Stimulated activated CD4-positive, alpha-beta T cell treated with anti-CD3 and anti-CD28 coated beads, Interleukin-1b, Interleukin-23, amount 100 ng/mL, for 1 hour (primary cell): ENCODE data around the gene NABP1.
"Not testable (repeated sequence)": the region's sequence is repeated elsewhere in the genome, so short reads cannot be mapped to it uniquely, and the experiment has no call there.

Experiments used
- DNase-seq, 2 donors: peaks; one replicate each; pipeline ENCODE4 v3.0.0-alpha.2; 2020; ENCODE audit warnings: low read depth in 2 of 2

Gene NABP1, protein sequence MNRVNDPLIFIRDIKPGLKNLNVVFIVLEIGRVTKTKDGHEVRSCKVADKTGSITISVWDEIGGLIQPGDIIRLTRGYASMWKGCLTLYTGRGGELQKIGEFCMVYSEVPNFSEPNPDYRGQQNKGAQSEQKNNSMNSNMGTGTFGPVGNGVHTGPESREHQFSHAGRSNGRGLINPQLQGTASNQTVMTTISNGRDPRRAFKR

DNA sequence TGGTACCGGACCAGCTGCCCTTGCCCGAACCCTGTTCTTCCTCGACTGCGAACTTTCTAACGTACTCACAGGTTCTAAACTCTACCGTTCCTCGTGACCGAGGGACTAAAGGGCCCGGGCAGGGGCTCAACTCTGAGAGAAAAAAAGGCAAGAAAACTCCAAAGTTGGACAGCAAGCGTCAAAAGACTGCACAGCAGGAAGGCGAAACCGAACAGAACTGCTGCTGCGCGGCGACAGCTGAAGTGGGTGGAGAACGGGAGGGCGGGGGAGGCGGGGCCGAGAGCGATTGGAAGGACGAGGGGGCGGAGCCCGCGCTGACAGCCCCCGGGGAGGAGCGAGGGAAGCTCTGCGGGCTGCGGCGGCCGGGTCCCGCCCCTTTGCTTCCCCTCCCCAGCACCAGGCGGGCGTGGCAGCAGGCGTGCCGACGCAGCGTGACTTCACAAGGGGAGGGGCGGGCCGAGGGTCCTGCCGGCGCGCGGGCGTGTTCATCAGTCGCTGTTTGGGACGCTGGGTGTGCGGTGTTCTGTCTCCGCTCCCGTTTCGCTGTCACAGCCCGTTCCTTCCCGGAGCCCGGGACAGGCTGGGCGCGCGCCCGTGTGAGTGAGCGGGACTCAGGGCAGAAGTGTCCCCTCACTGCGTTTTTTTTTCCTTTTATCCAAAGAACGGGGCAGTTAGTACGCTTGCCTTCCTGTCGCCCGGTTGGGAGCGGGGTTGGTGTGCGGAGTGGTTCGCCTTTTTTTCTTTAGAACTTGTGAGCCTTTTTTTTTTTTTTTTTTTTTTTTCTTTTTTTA lies at the start of gene NABP1:
Gene NABP1 (plus strand): TSS at position 491 of the 791 bp plus-strand sequence. CDS start 479 bp downstream, outside the sequence.
- peak; percentile 98 for DNase-seq

DNA sequence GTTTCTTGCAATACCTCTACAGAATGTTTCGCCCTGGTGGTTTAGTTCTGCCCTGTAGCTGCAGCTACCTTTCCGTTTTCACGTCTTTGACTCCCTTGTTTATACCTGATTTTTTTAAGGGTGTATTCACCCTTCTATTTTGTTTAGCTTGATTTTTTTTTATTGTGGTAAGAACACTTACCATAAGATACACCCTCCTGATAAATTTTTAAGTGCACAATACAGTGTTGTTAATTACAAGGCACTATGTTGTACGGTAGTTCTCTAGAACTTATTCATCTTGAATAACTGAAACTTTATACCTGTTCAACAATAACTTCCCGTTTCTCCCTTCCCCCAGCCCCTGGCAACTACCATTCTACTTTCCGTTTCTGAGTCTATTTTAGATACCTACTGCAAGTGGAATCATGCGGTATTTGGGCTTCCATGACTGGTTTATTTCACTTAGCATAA lies 48.9 kb upstream of the NABP1 start:
- DNase-seq = no peak

GRCh38 chr2:191629976-191630712 lies 47.8 kb upstream of the NABP1 start:
- DNase-seq = no peak

DNA sequence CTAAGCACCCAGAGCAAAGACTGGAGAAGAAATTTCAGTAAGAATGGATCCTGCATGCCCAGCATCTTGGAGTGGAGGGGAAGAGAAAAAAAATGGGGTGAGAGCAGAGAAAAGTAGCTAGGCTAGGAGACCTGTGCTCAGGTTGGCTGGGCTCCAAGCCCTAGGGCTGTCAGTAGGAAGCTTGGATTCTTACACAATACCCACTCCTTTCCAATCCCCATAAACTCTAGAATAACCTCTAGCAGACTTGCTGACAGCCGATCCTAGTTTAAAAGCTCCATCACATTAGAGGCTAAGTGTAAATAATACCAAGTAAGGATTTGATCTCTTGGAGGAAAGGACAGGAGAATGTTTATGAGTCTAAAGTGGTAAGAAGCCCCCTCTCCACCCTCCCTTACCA lies 46.2 kb upstream of the NABP1 start:
- DNase-seq = no peak

- no peak for DNase-seq
Observed at GRCh38 chr2:191632426-191632825, 45.5 kb upstream of the NABP1 start.

GRCh38 chr2:191634791-191635190 lies 43.1 kb upstream of the NABP1 start:
- DNase-seq = no peak

GRCh38 chr2:191635333-191636234 lies 42.4 kb upstream of the NABP1 start:
- DNase-seq = no peak

GRCh38 chr2:191636235-191636543 lies 41.7 kb upstream of the NABP1 start:
- DNase-seq = no peak

DNA sequence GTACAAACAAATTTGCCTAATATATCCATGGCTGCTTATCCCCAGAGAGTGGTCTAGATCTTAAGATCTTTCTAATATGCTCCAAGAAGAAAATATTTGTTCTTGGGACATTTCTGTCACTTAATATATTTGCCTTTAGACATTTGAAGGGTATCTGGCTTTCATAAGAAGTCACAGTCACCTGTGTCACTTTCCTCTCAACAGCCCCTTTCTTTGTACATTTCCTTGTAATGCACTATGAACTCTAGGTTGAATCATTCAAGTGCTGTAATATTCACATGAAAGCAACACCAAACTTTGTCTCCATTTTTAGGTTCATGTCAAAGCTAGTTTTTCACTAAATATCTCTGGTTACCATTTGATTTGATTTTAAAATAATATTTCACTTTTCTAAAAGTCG lies 41.4 kb upstream of the NABP1 start:
- no peak for DNase-seq

DNA sequence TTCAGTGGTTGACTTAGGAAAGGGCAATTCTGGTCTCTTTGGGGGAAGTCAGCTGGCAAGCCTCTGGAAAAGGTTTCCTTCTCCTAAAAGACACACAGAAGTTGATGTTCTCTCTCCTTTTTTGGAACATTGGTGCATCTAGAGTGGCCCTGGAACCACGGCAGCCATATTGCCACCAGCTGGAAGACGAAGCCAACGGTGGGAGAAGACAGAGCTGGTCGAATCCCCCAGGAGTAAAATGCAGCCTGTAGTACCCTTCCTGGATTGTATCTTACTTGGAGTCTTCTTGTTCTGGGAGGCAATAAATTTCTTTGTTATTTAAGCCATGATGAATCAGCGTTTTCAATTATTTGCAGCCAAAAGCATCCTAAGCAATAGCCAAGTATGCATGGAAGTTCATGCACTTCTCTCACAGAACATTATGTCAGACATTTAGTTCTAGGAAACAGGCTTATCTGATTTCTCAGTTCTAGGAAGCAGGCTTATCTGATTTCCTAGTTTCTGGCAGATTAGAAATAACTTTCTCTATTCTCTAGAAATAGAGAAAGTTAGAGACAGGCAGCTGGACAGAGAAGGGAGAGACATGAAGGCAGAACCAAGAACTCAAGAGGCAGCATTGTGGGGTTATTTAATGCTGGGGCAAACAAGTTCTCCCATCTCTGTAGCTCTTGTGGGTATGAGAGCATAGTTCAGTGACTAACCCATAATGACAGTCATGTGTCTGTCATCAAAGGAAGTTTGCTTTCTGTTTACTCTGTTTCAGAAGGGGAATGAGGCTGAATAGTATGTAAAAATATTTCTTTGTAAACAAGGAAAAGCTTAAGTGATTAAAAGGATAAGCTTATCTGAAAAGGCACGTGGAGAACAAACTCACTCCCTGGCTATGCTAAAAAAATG lies 40.5 kb upstream of the NABP1 start:
- DNase-seq = no peak

DNA sequence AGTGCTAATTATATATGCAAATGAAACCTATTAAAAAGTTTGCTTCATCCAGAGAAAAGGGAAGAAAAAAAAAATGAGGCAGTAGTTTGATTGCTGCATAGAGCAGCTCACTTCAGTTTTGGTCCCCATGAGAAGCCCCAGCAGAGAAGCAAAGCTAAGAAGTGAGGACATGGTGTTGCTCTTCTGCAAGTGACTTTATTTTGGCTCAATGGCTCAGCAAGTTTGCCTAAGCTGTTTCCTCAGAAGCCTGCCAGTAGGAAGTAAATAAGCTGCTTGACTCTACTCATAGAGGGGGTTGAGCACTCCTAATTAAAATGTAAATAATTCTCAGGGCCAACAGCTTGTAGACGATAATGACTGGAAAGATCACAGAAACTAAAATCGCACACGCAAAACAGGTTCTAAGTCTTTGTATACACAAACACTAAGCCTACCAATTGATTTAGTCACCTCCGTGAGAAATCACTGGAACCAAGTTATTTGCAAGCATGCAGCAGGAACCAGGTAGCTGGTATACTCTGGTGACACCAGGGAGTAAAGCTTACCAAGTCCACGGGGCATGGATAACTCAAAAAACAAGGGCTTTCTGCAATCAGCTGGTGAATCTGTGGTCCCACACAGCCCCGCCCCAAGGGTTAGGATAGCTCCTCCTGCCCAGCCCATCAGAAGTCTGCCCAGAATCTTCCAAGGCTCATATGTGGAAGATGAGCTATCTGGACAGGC lies 39.7 kb upstream of the NABP1 start:
- no peak for DNase-seq

GRCh38 chr2:191638802-191639172 lies 39.1 kb upstream of the NABP1 start:
- DNase-seq = no peak

DNA sequence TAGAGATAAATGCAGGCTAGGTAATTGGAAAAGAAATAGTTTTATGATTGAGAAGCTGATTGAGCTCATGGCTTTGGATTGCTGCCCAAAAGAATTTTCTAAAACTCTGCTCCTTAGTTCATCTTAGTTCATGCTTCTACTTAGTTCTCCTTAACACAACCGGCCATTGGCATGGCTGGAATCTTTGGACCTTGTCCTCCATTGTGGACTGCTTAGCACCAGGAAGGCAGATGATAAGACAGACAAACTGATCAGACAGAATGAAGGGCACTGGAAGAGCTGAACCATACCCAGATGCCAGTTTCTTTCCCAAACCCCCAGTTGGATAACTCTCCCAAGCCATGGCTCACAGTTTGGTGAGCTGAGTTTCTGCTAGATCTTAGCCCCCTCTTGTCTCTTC lies 36.3 kb upstream of the NABP1 start:
- no peak for DNase-seq

GRCh38 chr2:191642541-191642940 lies 35.4 kb upstream of the NABP1 start:
- no peak for DNase-seq

GRCh38 chr2:191643429-191643828 lies 34.5 kb upstream of the NABP1 start:
- no peak for DNase-seq

- DNase-seq = not testable (repeated sequence)
Observed at GRCh38 chr2:191644613-191645012, 33.3 kb upstream of the NABP1 start.

- no peak for DNase-seq
Observed at GRCh38 chr2:191645032-191645431, 32.9 kb upstream of the NABP1 start.

DNA sequence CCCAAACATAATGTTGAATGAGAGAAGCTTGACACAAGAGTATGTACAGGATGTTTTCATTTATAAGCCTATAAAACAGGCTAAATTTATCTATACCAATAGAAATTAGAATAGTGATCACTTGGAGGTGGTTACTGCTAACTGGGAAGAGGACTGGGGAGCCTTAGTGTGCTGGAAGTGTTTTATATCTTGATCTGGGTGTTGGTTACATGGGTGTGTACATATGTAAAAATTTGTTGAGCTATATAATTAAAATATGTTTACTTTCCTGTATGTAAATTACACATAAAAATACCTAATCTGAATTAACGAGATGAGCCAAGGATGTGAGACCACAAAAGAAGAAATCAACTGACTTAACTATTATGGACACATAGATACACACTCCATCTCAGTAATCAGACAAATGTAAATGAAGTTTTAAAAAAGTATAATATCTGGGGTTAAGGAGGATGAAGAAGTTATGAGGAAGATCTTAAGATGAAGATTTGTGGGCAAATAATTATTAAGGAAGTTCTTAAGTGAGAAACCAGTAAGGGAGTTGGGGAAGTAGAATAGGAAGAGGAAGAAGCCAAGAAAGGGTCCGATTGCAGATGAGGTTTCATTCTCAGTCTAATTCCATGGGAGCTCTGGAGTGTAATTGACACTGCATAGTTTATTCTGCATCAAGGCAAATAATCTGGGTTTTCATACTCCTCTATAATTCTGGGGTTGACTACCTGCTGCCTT lies 32.3 kb upstream of the NABP1 start:
- no peak for DNase-seq

GRCh38 chr2:191646163-191646902 lies 31.6 kb upstream of the NABP1 start:
- no peak for DNase-seq
